ENCODE measurements around the gene PRRT2.

Gene PRRT2

DNA sequence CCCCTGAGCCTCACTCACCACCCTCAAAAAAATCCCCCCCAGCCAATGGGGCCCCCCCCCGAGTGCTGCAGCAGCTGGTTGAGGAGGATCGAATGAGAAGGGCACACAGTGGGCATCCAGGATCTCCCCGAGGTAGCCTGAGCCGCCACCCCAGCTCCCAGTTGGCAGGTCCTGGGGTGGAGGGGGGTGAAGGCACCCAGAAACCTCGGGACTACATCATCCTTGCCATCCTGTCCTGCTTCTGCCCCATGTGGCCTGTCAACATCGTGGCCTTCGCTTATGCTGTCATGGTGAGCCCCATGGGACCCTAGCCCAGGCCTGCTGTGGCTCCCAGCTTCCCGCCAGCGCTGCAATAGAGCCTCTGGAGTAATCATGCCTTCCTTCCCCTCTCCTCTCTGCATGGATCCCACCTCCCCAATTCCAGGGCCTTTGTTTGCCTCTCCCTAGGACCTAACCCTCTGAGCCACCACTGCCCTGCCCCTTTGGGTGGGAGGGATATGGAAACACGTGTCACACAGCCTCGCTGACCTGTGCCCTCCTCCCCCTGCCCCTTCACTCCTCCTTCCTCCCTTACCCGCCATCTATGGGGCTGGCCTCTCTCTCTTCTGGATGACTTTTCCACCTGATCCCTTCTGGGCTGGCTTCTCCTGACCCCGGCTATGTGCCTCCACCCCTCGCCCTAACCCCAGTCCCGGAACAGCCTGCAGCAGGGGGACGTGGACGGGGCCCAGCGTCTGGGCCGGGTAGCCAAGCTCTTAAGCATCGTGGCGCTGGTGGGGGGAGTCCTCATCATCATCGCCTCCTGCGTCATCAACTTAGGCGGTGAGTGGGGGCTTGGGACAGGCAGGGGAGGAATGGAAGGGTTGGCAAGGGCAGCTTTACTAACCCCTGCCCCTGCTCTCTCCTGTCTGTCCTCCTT lies 1.9 kb downstream of the PRRT2 start:
- no peak for DNase-seq (ENCODE audit: low read depth)
- TF ChIP-seq, protein P1, sequence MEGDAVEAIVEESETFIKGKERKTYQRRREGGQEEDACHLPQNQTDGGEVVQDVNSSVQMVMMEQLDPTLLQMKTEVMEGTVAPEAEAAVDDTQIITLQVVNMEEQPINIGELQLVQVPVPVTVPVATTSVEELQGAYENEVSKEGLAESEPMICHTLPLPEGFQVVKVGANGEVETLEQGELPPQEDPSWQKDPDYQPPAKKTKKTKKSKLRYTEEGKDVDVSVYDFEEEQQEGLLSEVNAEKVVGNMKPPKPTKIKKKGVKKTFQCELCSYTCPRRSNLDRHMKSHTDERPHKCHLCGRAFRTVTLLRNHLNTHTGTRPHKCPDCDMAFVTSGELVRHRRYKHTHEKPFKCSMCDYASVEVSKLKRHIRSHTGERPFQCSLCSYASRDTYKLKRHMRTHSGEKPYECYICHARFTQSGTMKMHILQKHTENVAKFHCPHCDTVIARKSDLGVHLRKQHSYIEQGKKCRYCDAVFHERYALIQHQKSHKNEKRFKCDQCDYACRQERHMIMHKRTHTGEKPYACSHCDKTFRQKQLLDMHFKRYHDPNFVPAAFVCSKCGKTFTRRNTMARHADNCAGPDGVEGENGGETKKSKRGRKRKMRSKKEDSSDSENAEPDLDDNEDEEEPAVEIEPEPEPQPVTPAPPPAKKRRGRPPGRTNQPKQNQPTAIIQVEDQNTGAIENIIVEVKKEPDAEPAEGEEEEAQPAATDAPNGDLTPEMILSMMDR (conservative IDR thresholded peaks at IDR 0.05; ENCODE audit: low read length), result no peak
- no peak overlapping the region for H3K4me3 ChIP-seq (ENCODE audit: low read length)

DNA sequence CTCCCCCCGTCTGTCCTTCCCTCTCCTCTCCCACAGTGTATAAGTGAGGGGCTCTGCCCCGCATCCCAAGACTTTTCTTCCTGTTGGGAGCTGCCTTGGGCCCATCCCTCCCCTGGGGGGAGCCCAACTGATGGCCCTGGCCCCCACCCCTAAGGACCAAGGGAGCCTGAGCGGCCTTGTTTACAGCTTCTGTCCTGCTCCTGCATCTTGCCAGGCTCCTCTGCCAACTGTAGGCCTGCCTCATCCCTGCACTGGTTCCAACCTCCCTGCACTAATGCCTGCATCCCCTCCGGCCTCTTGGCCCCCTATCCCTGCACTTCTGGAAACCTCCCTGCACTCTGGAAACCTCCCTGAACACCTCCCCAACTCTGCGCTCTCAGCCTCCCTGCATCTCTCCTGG lies 2.6 kb downstream of the PRRT2 start:
- DNase-seq (ENCODE audit: low read depth), result no peak
- H3K4me3 ChIP-seq (ENCODE audit: low read length), result no peak overlapping the region
- TF ChIP-seq, protein P1 (conservative IDR thresholded peaks at IDR 0.05; ENCODE audit: low read length), result no peak

DNA sequence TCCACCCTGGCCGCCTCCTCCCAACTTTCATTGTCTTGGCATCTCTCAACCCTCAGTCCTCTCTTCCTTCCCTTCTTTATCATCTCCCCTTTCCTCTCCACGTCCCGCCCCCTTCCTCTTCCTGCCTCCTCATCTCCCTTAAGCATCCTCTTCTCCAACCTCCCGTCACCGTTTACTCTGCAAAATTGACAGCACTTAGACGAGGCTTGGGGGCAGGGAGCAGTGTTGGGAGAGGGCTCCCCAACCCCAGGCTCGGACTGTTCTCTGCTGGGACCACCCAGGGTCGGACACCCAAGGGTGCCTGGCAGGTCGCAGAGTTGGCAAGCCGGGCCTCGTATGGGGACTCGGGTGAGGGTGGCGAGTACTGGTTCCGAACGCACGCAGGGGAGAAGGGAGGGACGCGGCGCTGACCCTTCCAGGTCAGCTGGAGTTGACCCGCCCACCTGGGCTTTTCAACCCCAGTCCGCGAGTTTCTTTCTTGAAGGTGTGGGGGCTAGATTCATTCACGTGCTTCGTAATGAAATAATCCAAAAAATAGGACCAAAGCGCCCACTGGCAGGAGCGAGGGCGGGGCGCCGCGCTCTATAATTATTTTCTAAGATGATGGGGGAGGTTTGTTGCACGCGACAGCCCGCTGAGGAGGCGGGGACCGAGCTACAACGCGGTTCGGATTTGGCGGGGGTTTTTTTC lies 3.2 kb downstream of the PRRT2 start:
- TF ChIP-seq, protein P1 (conservative IDR thresholded peaks at IDR 0.05; ENCODE audit: low read length), result no peak
- H3K4me3 ChIP-seq (ENCODE audit: low read length), result peak overlapping the region; percentile 89
- no peak for DNase-seq (ENCODE audit: low read depth)

DNA sequence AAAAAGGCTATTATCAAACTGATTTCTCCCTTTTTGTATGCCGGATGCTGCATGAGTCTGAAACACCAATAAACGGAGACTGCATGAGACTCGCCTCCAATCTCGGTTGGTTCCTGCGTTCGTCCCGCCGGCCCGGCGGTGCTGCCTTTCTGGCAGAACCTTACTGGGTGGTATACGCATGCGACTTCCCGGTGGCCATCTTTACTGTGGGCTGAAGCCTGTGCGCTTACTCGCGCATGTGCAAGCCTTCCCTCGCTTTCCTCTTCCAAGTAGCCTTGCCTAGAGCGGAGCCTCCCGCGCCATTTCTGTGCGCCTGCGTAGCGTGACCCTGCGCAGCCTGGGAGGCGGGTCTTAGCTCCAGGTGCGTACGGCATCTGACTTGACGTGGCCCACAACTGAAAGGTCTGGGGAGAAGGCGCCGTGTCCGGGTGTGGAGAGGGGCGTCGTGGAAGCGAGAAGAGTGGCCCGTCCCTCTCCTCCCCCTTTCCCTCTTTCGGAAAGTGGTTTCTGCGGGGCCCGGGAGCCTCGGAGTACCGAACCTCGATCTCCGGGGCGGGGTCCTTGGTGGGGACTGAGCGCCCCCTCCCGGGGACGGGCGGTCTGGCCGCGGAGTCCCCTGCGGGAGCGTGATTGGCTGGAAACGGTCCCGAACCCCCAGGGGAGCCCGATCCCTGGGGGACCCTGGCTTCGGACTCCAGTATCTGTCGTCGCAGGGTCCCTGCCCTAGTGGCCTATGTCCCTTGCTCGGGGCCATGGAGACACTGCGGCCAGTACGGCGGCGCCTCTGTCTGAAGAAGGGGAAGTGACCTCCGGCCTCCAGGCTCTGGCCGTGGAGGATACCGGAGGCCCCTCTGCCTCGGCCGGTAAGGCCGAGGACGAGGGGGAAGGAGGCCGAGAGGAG lies 4.0 kb downstream of the PRRT2 start, which contains the start of gene PAGR1:
PAGR1 (plus strand) TSS at position 360 of the 901 bp plus-strand sequence; CDS start at position 734, 374 bp downstream.
- TF ChIP-seq, protein P1 (conservative IDR thresholded peaks at IDR 0.05; ENCODE audit: low read length), result peak; percentile 71
- DNase-seq (ENCODE audit: low read depth), result peak; percentile 100
- H3K4me3 ChIP-seq (ENCODE audit: low read length), result peak within 1 kb of the TSS; percentile 89

DNA sequence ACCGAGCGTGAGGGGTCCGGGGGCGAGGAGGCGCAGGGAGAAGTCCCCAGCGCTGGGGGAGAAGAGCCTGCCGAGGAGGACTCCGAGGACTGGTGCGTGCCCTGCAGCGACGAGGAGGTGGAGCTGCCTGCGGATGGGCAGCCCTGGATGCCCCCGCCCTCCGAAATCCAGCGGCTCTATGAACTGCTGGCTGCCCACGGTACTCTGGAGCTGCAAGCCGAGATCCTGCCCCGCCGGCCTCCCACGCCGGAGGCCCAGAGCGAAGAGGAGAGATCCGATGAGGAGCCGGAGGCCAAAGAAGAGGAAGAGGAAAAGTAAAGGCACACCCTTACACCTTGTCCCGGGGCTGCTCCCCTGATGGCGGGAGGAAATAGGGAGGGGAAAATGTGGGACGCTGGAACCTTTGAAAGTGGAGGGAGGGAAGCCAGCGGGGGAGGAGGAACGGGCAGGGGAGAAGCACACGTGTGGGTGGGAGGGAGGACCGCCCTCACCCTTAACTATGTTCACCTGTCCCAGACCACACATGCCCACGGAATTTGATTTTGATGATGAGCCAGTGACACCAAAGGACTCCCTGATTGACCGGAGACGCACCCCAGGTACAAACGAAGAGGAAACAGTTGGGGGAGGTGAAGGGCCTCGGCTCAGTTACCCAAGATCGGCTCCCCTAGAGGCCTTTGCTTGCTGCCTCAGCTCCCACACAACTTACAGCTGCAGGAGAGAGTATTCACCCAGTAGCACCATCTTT lies 4.9 kb downstream of the PRRT2 start:
- TF ChIP-seq, protein P1 (conservative IDR thresholded peaks at IDR 0.05; ENCODE audit: low read length), result no peak; the same call in 1 of the 2 replicates
- peak; percentile 60 for DNase-seq (ENCODE audit: low read depth)
- peak overlapping the region; percentile 89 for H3K4me3 ChIP-seq (ENCODE audit: low read length)

DNA sequence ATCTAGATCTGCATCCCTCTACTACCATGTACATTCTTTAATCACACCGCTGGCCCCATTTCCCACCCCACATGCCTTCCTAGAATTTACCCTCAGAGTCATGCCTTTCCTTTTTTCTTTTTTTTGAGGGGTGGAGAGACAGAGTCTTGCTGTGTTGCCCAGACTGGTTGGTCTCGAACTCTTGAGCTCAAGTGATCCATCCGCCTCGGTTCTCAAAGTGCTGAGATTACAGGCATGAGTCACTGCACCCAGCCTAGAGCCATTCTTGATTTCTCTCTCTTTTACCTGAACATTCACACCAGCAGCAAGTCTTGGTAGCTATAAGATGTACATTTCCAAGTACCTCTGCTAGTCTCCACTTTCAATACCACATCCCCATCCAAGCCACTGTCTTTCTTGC lies 6.1 kb downstream of the PRRT2 start:
- no peak for DNase-seq (ENCODE audit: low read depth)
- TF ChIP-seq, protein P1 (conservative IDR thresholded peaks at IDR 0.05; ENCODE audit: low read length), result no peak
- no peak overlapping the region for H3K4me3 ChIP-seq (ENCODE audit: low read length)

Data from AG10803 (cell line).